Measurements from ENCODE around the gene EPB41L2.

Gene EPB41L2

DNA sequence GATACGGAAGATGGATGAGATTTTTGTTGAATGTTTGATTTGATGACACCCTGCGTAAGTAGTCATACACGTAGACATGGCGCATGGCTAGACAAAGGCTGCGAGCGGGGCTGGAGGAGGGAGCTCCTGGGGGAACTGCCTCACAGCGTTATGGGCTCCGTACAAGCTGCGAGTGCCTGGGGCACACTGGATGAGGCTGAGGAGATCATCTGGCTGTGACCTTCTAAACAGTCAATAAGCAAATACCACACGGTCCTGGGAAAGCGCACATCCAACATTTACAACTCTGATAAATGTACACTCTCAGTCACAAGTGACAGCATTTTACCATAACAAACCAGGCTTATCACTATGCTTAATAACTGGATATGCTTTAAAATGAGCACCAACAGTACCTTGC, 198.7 kb downstream of the EPB41L2 start:
- H3K27me3 ChIP-seq (ENCODE audit: control insufficient read depth, insufficient read depth, low read length): no peaks in the 10 kb centered on the region
- H3K4me1 ChIP-seq (ENCODE audit: control insufficient read depth, insufficient read depth, low read length): no peaks in the 10 kb centered on the region
- no peak overlapping the region for H3K4me3 ChIP-seq (ENCODE audit: low read depth, low read length)
- H3K9ac ChIP-seq (ENCODE audit: low read depth, low read length): no peak overlapping the region
- no peaks in the 10 kb centered on the region for H3K36me3 ChIP-seq (ENCODE audit: control insufficient read depth, insufficient read depth, low read length)
- no peaks in the 10 kb centered on the region for H3K9me3 ChIP-seq (ENCODE audit: control insufficient read depth, insufficient read depth, low read length)

DNA sequence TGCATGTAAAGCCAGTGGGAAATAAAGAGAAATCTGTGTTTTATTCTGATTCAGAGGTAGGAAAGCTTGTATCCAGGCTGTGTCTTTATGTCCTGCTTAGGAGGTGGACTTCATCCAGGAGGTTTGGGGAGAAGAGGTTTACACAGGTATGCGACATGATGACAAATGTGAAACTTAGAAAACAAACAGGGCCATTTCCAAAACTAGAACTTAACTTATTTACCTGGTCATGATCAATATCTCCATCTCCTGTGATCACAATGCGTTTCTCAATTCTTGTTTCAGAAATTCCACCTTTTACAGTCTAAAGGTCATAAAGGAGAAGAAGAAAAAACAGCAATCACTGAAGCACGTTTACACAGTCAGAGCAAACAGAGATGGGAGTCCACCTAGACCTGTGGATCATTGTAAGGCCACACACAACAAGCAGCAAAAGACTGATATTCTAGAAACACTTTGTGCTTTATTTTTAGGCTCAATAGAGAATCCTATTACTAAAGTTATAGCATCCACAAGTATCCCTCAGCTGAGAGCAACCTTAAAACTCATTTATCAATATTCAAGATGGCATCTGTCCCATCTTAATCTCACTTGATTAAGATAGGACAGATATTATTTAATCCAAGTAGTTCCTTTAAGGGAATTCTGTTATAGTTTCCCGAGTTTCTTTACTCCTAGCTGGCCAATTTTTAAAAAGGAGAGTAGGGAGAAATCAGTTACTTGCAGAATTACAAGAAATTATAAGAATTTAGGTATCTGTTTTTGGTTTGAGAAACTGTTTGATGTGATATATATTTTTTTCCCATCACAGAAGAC, 199.4 kb downstream of the EPB41L2 start:
- no peak overlapping the region for H3K4me3 ChIP-seq (ENCODE audit: low read depth, low read length)
- H3K36me3 ChIP-seq (ENCODE audit: control insufficient read depth, insufficient read depth, low read length): no peaks in the 10 kb centered on the region
- H3K9ac ChIP-seq (ENCODE audit: low read depth, low read length): no peak overlapping the region
- H3K9me3 ChIP-seq (ENCODE audit: control insufficient read depth, insufficient read depth, low read length): no peaks in the 10 kb centered on the region
- H3K4me1 ChIP-seq (ENCODE audit: control insufficient read depth, insufficient read depth, low read length): peaks cover under 1% of the 10 kb centered on the region
- no peaks in the 10 kb centered on the region for H3K27me3 ChIP-seq (ENCODE audit: control insufficient read depth, insufficient read depth, low read length)

DNA sequence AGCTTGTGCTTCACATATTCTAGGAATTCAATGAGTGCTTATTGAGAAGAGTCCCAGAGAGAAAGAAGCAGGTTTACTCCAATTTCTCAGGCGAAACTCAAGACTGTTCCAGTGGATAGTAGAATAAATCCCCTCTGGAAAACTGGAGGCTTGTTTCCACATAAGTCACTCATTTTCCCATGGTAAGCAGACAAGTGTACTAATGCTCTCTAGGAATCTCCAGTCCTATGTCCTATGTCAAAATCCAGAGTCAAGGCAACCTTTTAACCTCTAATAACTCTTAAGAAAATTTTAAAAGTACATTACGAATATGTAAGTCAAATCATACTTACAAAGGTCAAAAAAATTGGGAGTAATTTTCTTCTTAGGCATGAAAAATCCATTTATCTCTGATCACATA, 200.7 kb downstream of the EPB41L2 start:
- Histone ChIP-seq H3K9ac (ENCODE audit: low read depth, low read length) (no peak overlapping the region), H3K9me3 (ENCODE audit: control insufficient read depth, insufficient read depth, low read length) (no peaks in the 10 kb centered on the region), H3K4me1 (ENCODE audit: control insufficient read depth, insufficient read depth, low read length) (peaks cover 3% of the 10 kb centered on the region), H3K36me3 (ENCODE audit: control insufficient read depth, insufficient read depth, low read length) (no peaks in the 10 kb centered on the region), H3K27me3 (ENCODE audit: control insufficient read depth, insufficient read depth, low read length) (no peaks in the 10 kb centered on the region), H3K4me3 (ENCODE audit: low read depth, low read length) (no peak overlapping the region)

DNA sequence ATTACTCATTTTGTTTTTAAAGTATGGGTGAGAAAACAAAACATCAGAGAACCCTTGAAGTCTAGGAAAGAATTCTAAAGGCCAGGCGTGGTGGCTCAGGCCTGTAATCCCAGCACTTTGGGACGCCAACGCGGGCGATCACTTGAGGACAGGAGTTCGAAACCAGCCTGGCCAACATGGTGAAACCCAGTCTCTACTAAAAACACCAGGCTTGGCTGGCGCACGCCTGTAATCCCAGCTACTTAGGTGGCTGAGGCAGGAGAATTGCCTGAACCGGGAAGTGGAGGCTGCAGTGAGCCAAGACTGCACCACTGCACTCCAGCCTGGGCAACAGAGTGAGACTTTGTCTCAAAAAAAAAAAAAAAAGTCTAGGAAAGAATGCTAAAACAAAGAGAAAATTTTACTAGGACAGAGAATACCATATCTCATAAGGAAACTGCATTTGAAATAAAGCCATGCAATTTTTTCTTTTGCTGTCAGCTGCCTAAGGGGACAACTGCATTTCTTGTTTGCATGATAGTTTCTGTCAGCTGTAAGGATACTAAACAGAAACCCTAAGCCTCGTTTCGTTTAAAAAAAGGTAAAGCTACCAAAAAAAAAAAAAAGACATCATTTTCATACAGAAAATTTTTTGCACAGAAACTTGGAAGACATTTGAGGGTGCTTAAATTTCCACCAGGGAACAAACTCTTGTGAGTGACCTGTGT, 203.7 kb downstream of the EPB41L2 start:
- H3K36me3 ChIP-seq (ENCODE audit: control insufficient read depth, insufficient read depth, low read length): no peaks in the 10 kb centered on the region
- no peak overlapping the region for H3K4me3 ChIP-seq (ENCODE audit: low read depth, low read length)
- no peaks in the 10 kb centered on the region for H3K27me3 ChIP-seq (ENCODE audit: control insufficient read depth, insufficient read depth, low read length)
- peaks cover 3% of the 10 kb centered on the region for H3K4me1 ChIP-seq (ENCODE audit: control insufficient read depth, insufficient read depth, low read length)
- H3K9ac ChIP-seq (ENCODE audit: low read depth, low read length): no peak overlapping the region
- H3K9me3 ChIP-seq (ENCODE audit: control insufficient read depth, insufficient read depth, low read length): no peaks in the 10 kb centered on the region

DNA sequence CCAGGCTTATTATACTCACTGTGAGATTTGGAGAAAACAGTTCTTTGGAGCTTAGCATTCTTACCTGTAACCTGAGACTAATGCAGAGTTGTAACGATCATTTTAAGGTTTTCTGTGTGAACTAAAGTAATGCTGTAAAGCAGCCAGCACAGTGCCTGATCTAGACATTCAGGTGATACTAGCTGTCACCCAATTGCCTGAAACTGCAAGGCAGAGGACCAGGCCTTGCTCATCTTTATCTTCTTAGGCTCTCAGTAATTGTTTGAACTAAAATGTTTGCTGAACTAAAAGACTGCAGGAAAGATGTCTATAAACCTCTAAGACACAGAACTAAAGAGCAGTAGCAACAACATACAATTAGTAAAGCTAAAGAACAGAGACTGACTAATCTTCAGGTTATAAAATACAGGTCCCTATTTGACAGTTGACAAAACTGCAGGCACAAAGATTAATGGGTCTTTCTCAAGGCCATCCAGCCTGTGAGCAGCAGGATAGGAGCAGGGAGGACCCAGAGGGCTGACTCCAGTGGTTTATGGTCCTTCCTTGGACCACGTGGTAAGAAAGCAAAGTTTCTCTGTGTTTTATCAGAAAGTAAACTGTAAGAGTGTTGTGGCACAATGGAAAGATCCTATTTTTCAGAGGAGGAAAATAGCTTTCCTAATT, 204.4 kb downstream of the EPB41L2 start:
- no peaks in the 10 kb centered on the region for H3K36me3 ChIP-seq (ENCODE audit: control insufficient read depth, insufficient read depth, low read length)
- no peaks in the 10 kb centered on the region for H3K9me3 ChIP-seq (ENCODE audit: control insufficient read depth, insufficient read depth, low read length)
- no peak overlapping the region for H3K4me3 ChIP-seq (ENCODE audit: low read depth, low read length)
- H3K4me1 ChIP-seq (ENCODE audit: control insufficient read depth, insufficient read depth, low read length): peaks cover 9% of the 10 kb centered on the region
- H3K27me3 ChIP-seq (ENCODE audit: control insufficient read depth, insufficient read depth, low read length): no peaks in the 10 kb centered on the region
- H3K9ac ChIP-seq (ENCODE audit: low read depth, low read length): peak overlapping the region; percentile 47

DNA sequence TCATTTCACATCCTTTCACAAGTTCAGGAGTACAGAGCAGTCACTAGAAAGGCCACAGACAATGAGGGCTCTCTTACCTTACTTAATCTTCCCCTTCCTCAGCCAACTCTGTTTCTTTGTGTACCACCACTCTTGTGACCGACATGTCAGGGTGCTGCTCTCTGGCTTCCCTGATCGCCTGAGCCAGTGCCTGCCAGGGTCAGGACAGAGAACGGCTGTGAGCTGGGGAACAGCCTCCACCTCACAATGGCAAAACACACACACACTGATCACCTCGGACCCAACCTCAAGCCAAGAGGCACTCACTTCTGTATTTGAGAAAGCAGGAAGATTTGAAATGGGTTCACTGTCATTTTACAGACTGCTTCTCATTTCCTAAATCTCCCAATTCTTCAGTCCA, 205.0 kb downstream of the EPB41L2 start:
- no peak overlapping the region for H3K4me3 ChIP-seq (ENCODE audit: low read depth, low read length)
- peak overlapping the region; percentile 47 for H3K9ac ChIP-seq (ENCODE audit: low read depth, low read length)
- no peaks in the 10 kb centered on the region for H3K9me3 ChIP-seq (ENCODE audit: control insufficient read depth, insufficient read depth, low read length)
- H3K36me3 ChIP-seq (ENCODE audit: control insufficient read depth, insufficient read depth, low read length): no peaks in the 10 kb centered on the region
- no peaks in the 10 kb centered on the region for H3K27me3 ChIP-seq (ENCODE audit: control insufficient read depth, insufficient read depth, low read length)
- peaks cover 13% of the 10 kb centered on the region for H3K4me1 ChIP-seq (ENCODE audit: control insufficient read depth, insufficient read depth, low read length)

DNA sequence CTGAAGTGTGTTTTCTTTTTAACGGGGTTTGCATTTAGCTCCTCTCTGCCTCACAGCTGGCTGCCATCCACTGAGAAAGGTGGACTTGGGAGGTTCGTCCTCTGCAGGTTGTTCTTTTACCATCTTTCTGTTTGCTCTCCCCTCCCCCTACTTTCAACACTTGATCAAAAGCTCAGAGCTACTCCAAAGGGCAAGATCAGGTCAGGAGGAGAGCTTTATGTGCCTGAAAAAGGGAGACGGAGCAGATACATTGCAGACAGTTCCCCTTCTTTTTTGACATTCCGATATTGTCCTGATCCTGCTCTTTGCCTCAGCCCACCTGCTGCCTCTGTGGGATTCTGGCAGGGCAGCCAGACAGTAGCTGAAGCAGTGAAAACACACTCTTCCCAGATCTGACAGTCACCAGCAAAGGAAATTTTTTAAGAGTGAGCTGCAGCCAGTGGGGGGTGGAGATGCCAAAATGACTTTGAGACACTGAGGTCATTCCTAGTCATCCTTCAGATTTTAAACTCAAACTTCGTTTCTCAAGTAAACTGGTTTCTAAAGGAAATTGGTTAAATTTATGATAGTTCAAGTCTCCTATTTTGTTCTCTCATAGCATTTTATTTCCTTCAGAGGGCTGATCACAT, 209.4 kb downstream of the EPB41L2 start:
- no peaks in the 10 kb centered on the region for H3K9me3 ChIP-seq (ENCODE audit: control insufficient read depth, insufficient read depth, low read length)
- H3K36me3 ChIP-seq (ENCODE audit: control insufficient read depth, insufficient read depth, low read length): no peaks in the 10 kb centered on the region
- H3K4me1 ChIP-seq (ENCODE audit: control insufficient read depth, insufficient read depth, low read length): peaks cover 13% of the 10 kb centered on the region
- no peak overlapping the region for H3K4me3 ChIP-seq (ENCODE audit: low read depth, low read length)
- no peak overlapping the region for H3K9ac ChIP-seq (ENCODE audit: low read depth, low read length)
- H3K27me3 ChIP-seq (ENCODE audit: control insufficient read depth, insufficient read depth, low read length): no peaks in the 10 kb centered on the region

DNA sequence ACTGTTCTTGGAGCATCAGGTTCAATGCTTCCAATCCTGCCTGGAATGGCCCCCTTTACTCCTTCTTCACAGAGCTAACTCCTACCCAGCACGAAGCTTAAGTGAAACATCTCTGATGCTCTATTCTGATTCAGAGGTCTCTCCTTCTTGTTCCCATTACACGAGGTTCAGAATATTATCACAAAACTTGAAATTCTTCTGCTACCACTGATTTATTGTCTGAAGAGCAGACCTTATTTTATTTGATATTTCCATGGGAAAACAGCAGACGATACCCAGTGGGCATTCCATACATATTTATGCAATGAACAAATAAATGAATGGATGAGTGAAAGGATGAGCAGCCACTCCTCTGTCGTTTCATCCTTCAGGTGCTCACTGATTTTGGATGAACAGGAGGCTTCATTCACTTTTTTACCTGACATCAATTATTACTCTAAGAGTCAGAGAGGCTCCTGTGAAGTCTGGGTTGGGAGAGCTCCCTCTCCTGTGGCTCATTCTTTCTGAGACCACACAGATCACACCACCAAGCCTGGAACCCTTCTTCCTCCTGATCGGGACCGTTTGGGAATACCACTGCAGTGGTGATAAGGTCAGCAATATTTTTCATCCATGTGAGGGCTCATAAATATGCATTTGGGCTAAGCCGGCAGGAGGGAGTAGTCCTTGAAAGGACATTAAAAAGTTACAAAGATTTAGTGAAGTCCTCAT, 210.0 kb downstream of the EPB41L2 start:
- H3K9ac ChIP-seq (ENCODE audit: low read depth, low read length): no peak overlapping the region
- H3K4me1 ChIP-seq (ENCODE audit: control insufficient read depth, insufficient read depth, low read length): peaks cover 10% of the 10 kb centered on the region
- H3K9me3 ChIP-seq (ENCODE audit: control insufficient read depth, insufficient read depth, low read length): no peaks in the 10 kb centered on the region
- no peak overlapping the region for H3K4me3 ChIP-seq (ENCODE audit: low read depth, low read length)
- H3K36me3 ChIP-seq (ENCODE audit: control insufficient read depth, insufficient read depth, low read length): no peaks in the 10 kb centered on the region
- H3K27me3 ChIP-seq (ENCODE audit: control insufficient read depth, insufficient read depth, low read length): no peaks in the 10 kb centered on the region

DNA sequence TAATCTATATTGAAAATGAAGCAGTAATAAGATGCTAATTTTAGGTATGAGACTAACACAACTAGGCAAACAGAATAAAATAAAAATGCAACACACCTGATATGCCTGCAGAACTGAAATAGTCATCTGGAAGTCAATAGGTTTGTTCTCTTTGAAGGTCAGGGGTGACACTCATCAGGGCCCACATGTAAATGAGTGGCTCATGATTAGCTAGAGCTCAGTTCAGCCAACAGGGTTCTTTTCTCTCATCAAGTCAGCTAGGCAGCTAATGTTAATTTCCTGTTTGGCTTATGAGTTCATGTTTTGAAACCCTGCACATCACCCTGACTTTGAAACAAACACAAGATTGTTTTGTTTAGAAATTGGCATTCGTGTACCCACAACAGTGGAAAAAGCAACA, 212.0 kb downstream of the EPB41L2 start:
- H3K9me3 ChIP-seq (ENCODE audit: control insufficient read depth, insufficient read depth, low read length): no peaks in the 10 kb centered on the region
- H3K4me3 ChIP-seq (ENCODE audit: low read depth, low read length): no peak overlapping the region
- H3K9ac ChIP-seq (ENCODE audit: low read depth, low read length): no peak overlapping the region
- H3K4me1 ChIP-seq (ENCODE audit: control insufficient read depth, insufficient read depth, low read length): peaks cover 10% of the 10 kb centered on the region
- no peaks in the 10 kb centered on the region for H3K27me3 ChIP-seq (ENCODE audit: control insufficient read depth, insufficient read depth, low read length)
- no peaks in the 10 kb centered on the region for H3K36me3 ChIP-seq (ENCODE audit: control insufficient read depth, insufficient read depth, low read length)

DNA sequence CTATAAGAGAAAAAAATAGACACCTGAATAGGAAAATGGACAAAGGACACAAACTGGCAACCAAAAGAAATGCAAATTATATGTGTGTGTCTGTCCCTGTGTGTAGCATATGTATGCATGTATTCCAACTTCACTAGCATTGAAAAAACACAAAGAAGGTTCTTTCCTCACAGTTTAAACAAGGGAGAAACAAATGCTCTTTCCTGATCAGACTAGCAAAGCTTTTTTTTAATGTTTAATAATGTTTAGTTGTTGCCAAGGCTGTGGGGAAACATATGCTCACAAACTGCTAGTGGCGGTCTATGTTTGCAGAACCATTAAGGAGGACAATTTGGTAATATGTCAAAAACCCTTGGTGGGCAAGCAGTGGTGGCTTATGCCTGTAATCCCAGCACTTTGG, 213.5 kb downstream of the EPB41L2 start:
- H3K27me3 ChIP-seq (ENCODE audit: control insufficient read depth, insufficient read depth, low read length): no peaks in the 10 kb centered on the region
- H3K9ac ChIP-seq (ENCODE audit: low read depth, low read length): no peak overlapping the region
- H3K36me3 ChIP-seq (ENCODE audit: control insufficient read depth, insufficient read depth, low read length): no peaks in the 10 kb centered on the region
- no peaks in the 10 kb centered on the region for H3K9me3 ChIP-seq (ENCODE audit: control insufficient read depth, insufficient read depth, low read length)
- H3K4me3 ChIP-seq (ENCODE audit: low read depth, low read length): no peak overlapping the region
- H3K4me1 ChIP-seq (ENCODE audit: control insufficient read depth, insufficient read depth, low read length): peaks cover 10% of the 10 kb centered on the region

DNA sequence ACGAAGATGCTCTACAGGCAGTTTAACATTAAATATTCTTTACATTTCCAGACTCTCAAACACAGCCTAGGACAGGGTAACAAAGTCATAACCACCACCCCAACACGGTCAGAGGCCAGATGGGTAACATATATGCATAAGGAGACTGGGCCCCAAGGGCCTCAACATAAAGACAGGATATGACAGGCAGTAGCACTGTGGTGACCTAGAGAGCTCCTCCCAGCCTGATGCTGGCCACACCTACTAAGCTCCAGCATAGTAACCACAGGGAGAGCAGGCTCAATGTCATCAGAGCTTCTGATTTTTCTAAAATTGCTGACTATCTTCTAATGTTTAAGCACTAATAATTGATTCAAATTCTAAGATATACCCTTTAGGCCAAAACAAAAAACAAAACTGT, 214.1 kb downstream of the EPB41L2 start:
- H3K4me1 ChIP-seq (ENCODE audit: control insufficient read depth, insufficient read depth, low read length): peaks cover 8% of the 10 kb centered on the region
- H3K4me3 ChIP-seq (ENCODE audit: low read depth, low read length): no peak overlapping the region
- no peak overlapping the region for H3K9ac ChIP-seq (ENCODE audit: low read depth, low read length)
- no peaks in the 10 kb centered on the region for H3K9me3 ChIP-seq (ENCODE audit: control insufficient read depth, insufficient read depth, low read length)
- no peaks in the 10 kb centered on the region for H3K36me3 ChIP-seq (ENCODE audit: control insufficient read depth, insufficient read depth, low read length)
- H3K27me3 ChIP-seq (ENCODE audit: control insufficient read depth, insufficient read depth, low read length): no peaks in the 10 kb centered on the region
